ENCODE results near the gene CCDC179. TPM values are rescaled to one million over a fixed set of nuclear protein-coding genes. Genes with fewer than 3 reads are reported as not detected.

CCDC179 gene
- total and polyA plus RNA-seq, 8 donors, result not detected

GRCh38 chr11:22890227-22890626, 30.0 kb upstream of the CCDC179 start:
- Histone ChIP-seq H3K4me1 (no peaks in the 10 kb centered on the region), H3K27ac (no peak overlapping the region), H3K4me3 (no peak overlapping the region), H3K36me3 (no peaks in the 10 kb centered on the region), H3K27me3 (no peaks in the 10 kb centered on the region), H3K9me3 (no peaks in the 10 kb centered on the region)
- no peak for TF ChIP-seq CTCF (IDR thresholded peaks at IDR 0.05)
- no peak for FAIRE-seq
- intact Hi-C loops (cut with DNase I), result no loop called here
- DNase-seq, result no peak
- 72 to 74% methylated on average over 2 of the region's 2 CpGs for WGBS, 2 donors
- ATAC-seq, result no peak

GRCh38 chr11:22884217-22884616, 23.9 kb upstream of the CCDC179 start:
- no peak for FAIRE-seq
- DNase-seq, result no peak

GRCh38 chr11:22879630-22880029, 19.4 kb upstream of the CCDC179 start:
- H3K4me3 ChIP-seq, result no peak overlapping the region
- no peaks in the 10 kb centered on the region for H3K36me3 ChIP-seq
- DNase-seq (no peak), ATAC-seq (peak in 1 of 4 donors; percentile 16), FAIRE-seq (no peak)
- WGBS, 2 donors, result 44 to 46% methylated on average over 2 of the region's 2 CpGs
- H3K27me3 ChIP-seq, result no peaks in the 10 kb centered on the region
- no peak for TF ChIP-seq CTCF (IDR thresholded peaks at IDR 0.05)
- no peak overlapping the region for H3K27ac ChIP-seq
- no peaks in the 10 kb centered on the region for H3K9me3 ChIP-seq
- intact Hi-C loops (cut with DNase I), result no loop called here
- H3K4me1 ChIP-seq, result no peaks in the 10 kb centered on the region

More at GRCh38 chr11:22884217-22884616, 23.9 kb upstream of the CCDC179 start:
- intact Hi-C loops (cut with DNase I), result no loop called here
- Histone ChIP-seq H3K9me3 (no peaks in the 10 kb centered on the region), H3K4me3 (no peak overlapping the region), H3K36me3 (no peaks in the 10 kb centered on the region), H3K27me3 (no peaks in the 10 kb centered on the region), H3K4me1 (no peaks in the 10 kb centered on the region), H3K27ac (no peak overlapping the region)
- WGBS, 2 donors, result 33 to 42% methylated on average over 1 of the region's 1 CpG
- no peak for TF ChIP-seq CTCF (IDR thresholded peaks at IDR 0.05)
- ATAC-seq, result peak in 2 of 4 donors; percentile 22 to 34

- H3K36me3 ChIP-seq, result no peaks in the 10 kb centered on the region
- intact Hi-C loops (cut with DNase I), result no loop called here
These were observed 18.3 kb upstream of the CCDC179 start for GRCh38 chr11:22878604-22879003.

GRCh38 chr11:22878039-22878438, 17.8 kb upstream of the CCDC179 start:
- ATAC-seq (no peak), DNase-seq (no peak), FAIRE-seq (no peak)
- H3K27me3 ChIP-seq, result no peaks in the 10 kb centered on the region
- H3K9me3 ChIP-seq, result no peaks in the 10 kb centered on the region
- intact Hi-C loops (cut with DNase I), result no loop called here
- H3K36me3 ChIP-seq, result no peaks in the 10 kb centered on the region
- TF ChIP-seq CTCF (IDR thresholded peaks at IDR 0.05), result no peak
- H3K27ac ChIP-seq, result no peak overlapping the region
- no peaks in the 10 kb centered on the region for H3K4me1 ChIP-seq
- no peak overlapping the region for H3K4me3 ChIP-seq

More at GRCh38 chr11:22878604-22879003, 18.3 kb upstream of the CCDC179 start:
- H3K27me3 ChIP-seq, result no peaks in the 10 kb centered on the region
- DNase-seq (no peak), FAIRE-seq (no peak), ATAC-seq (no peak)
- no peaks in the 10 kb centered on the region for H3K9me3 ChIP-seq
- H3K4me3 ChIP-seq, result no peak overlapping the region
- H3K4me1 ChIP-seq, result no peaks in the 10 kb centered on the region
- H3K27ac ChIP-seq, result no peak overlapping the region
- TF ChIP-seq CTCF (IDR thresholded peaks at IDR 0.05), result no peak

All from pancreas (tissue), 10 donors.